Neuronal stem cell (in vitro differentiated cells): Measurements from ENCODE around the gene CYP3A4.
"Not testable (repeated sequence)": the region's sequence is repeated elsewhere in the genome, so short reads cannot be mapped to it uniquely, and the experiment has no call there.

ENCODE experiments used
- DNase-seq: peaks from one replicate; pipeline ENCODE4 v3.0.0-alpha.2; 2013; ENCODE audit warnings: low spot score
- H2AFZ ChIP-seq: one replicate; pipeline ENCODE4 v1.6.1; 2013; ENCODE audit warnings: mild to moderate bottlenecking, low read length, inconsistent platforms
- H2AK5ac ChIP-seq: 2 replicates; pipeline ENCODE4 v1.6.1; 2013; ENCODE audit warnings: low read depth, mild to moderate bottlenecking, inconsistent platforms, low read length, moderate library complexity, mixed read lengths
- H2BK120ac ChIP-seq: 2 replicates; pipeline ENCODE4 v1.6.1; 2013; ENCODE audit warnings: low read depth, mild to moderate bottlenecking, inconsistent platforms, low read length, moderate library complexity, mixed read lengths
- H2BK12ac ChIP-seq: one replicate; pipeline ENCODE4 v1.6.1; 2013; ENCODE audit warnings: low read length, inconsistent platforms
- H2BK15ac ChIP-seq: 2 replicates; pipeline ENCODE4 v1.6.1; 2013; ENCODE audit warnings: mild to moderate bottlenecking, low read length, inconsistent platforms, mixed read lengths
- H2BK5ac ChIP-seq: one replicate; pipeline ENCODE4 v1.6.1; 2013; ENCODE audit warnings: inconsistent platforms, mild to moderate bottlenecking, low read length, moderate library complexity
- H3K14ac ChIP-seq: one replicate; pipeline ENCODE4 v1.6.1; 2013; ENCODE audit warnings: low read length, inconsistent platforms
- H3K18ac ChIP-seq: 2 replicates; pipeline ENCODE4 v1.6.1; 2013; ENCODE audit warnings: low read length, inconsistent platforms
- H3K23ac ChIP-seq: 2 replicates; pipeline ENCODE4 v1.6.1; 2013; ENCODE audit warnings: low read depth, mild to moderate bottlenecking, mixed read lengths, low read length, inconsistent platforms; ENCODE audit not compliant: poor library complexity
- H3K27ac ChIP-seq: replicated peaks from 3 replicates; pipeline ENCODE4 v1.5.1; 2013; ENCODE audit warnings: low read length, inconsistent platforms
- H3K27me3 ChIP-seq, 3 experiments: 2 replicates each; pipeline ENCODE4 v1.6.1; 2013; ENCODE audit warnings: low read length in 3 of 3, mild to moderate bottlenecking in 2 of 3, inconsistent platforms in 1 of 3, low read depth in 1 of 3, mixed read lengths in 1 of 3, moderate library complexity in 1 of 3; ENCODE audit not compliant: control insufficient read depth in 3 of 3, insufficient read depth in 3 of 3
- H3K36me3 ChIP-seq, 2 donors: replicated peaks in 1 of 2; 2 replicates each; pipeline ENCODE4 v1.6.1; 2013; ENCODE audit warnings: low read length in 2 of 2; ENCODE audit not compliant: control insufficient read depth in 2 of 2, insufficient read depth in 2 of 2
- H3K4ac ChIP-seq: 2 replicates; pipeline ENCODE4 v1.6.1; 2013; ENCODE audit warnings: inconsistent platforms, mild to moderate bottlenecking, low read length, moderate library complexity
- H3K4me1 ChIP-seq, 2 donors: 1 replicate in 1 of 2; 2 replicates in 1 of 2; pipeline ENCODE4 v1.6.1; 2013; ENCODE audit warnings: low read length in 2 of 2, low read depth in 1 of 2; ENCODE audit not compliant: control insufficient read depth in 2 of 2, insufficient read depth in 1 of 2
- H3K4me2 ChIP-seq: one replicate; pipeline ENCODE4 v1.6.1; 2013; ENCODE audit warnings: mild to moderate bottlenecking, low read length, inconsistent platforms; ENCODE audit not compliant: insufficient read depth, poor library complexity, severe bottlenecking
- H3K4me3 ChIP-seq, 2 donors: 2 replicates each; pipeline ENCODE4 v1.5.1; 2013; ENCODE audit warnings: low read length in 2 of 2, mild to moderate bottlenecking in 2 of 2, inconsistent platforms in 1 of 2, moderate library complexity in 1 of 2
- H3K79me1 ChIP-seq: one replicate; pipeline ENCODE4 v1.6.1; 2013; ENCODE audit warnings: low read depth, mild to moderate bottlenecking, inconsistent platforms, low read length, moderate library complexity
- H3K9ac ChIP-seq: one replicate; pipeline ENCODE4 v1.6.1; 2013; ENCODE audit warnings: mild to moderate bottlenecking, low read depth, low read length, inconsistent platforms; ENCODE audit not compliant: poor library complexity
- H3K9me3 ChIP-seq, 2 donors: replicated peaks in 1 of 2; 2 replicates each; pipeline versions ENCODE3 to v1.6.1; 2013; ENCODE audit warnings: low read length in 2 of 2, mild to moderate bottlenecking in 2 of 2, inconsistent platforms in 1 of 2, low read depth in 1 of 2, mixed read lengths in 1 of 2, moderate library complexity in 1 of 2; ENCODE audit not compliant: control insufficient read depth in 2 of 2, insufficient read depth in 1 of 2
- H4K8ac ChIP-seq: one replicate; pipeline ENCODE4 v1.6.1; 2013; ENCODE audit warnings: low read depth, mild to moderate bottlenecking, inconsistent platforms, low read length, moderate library complexity
- H4K91ac ChIP-seq: one replicate; pipeline ENCODE4 v1.6.1; 2013; ENCODE audit warnings: low read length, low read depth, mild to moderate bottlenecking, inconsistent platforms; ENCODE audit not compliant: poor library complexity
- WGBS, 2 donors: extraction: QIAGEN DNeasy Blood & Tissue Kit; methylation state at CpG; one replicate each; pipeline ENCODE4 v1.1.7; 2013; ENCODE audit warnings: missing lambda C conversion rate in 2 of 2, mixed read lengths in 1 of 2; ENCODE audit not compliant: insufficient read length in 2 of 2, insufficient replicate concordance in 1 of 2; ENCODE audit errors: extremely low coverage in 2 of 2; 5-methylcytosine and 5-hydroxymethylcytosine counted together

The CYP3A4 gene

DNA sequence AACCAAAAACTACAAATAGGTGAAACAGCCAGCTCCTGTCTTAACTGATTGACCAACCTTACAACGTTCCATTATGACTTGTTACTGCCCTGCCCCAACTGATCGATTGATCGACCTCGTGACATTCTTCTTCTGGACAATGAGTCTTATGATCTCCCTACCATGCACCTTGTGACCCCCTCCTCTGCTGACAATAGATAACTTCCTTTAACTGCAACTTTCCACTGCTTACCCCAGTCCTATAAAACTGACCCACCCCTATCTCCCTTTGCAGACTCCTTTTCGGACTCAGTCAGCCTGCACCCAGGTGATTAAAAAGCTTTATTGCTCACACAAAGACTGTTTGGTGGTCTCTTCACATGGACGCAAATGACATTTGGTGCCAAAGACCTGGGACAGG is 60.8 kb downstream of the CYP3A4 start:
- not testable (repeated sequence) for H3K9me3 ChIP-seq, H3K4ac ChIP-seq, DNase-seq, H3K9ac ChIP-seq, H2BK5ac ChIP-seq, H2AK5ac ChIP-seq, H2AFZ ChIP-seq, H4K8ac ChIP-seq, H2BK15ac ChIP-seq, H3K36me3 ChIP-seq, H3K79me1 ChIP-seq, H3K4me3 ChIP-seq, H2BK12ac ChIP-seq, H3K27ac ChIP-seq, H3K4me1 ChIP-seq, H3K18ac ChIP-seq, H3K4me2 ChIP-seq, H3K23ac ChIP-seq, H2BK120ac ChIP-seq, H4K91ac ChIP-seq, H3K27me3 ChIP-seq, H3K14ac ChIP-seq
- WGBS, 2 donors = no CpG with 5 or more reads among the region's 6 CpGs

- no peaks in the 10 kb centered on the region for H3K79me1 ChIP-seq
- H2BK120ac ChIP-seq = no peak overlapping the region
- H2AK5ac ChIP-seq = no peak overlapping the region
- no peak overlapping the region for H2AFZ ChIP-seq
- no peak overlapping the region for H3K18ac ChIP-seq
- H3K27me3 ChIP-seq = no peaks in the 10 kb centered on the region
- no peak overlapping the region for H3K4ac ChIP-seq
- no peaks in the 10 kb centered on the region for H3K4me1 ChIP-seq
- H2BK15ac ChIP-seq = no peak overlapping the region
- H2BK12ac ChIP-seq = no peak overlapping the region
- WGBS, 2 donors = no CpG with 5 or more reads among the region's 5 CpGs
- H3K9ac ChIP-seq = no peak overlapping the region
- H3K9me3 ChIP-seq = peaks cover 0 to 2% of the 10 kb centered on the region in 2 donors
- no peaks in the 10 kb centered on the region for H3K36me3 ChIP-seq
- no peak overlapping the region for H2BK5ac ChIP-seq
- H3K4me3 ChIP-seq = no peak overlapping the region
- H4K8ac ChIP-seq = no peak overlapping the region
- H3K23ac ChIP-seq = no peak overlapping the region
- H3K4me2 ChIP-seq = no peak overlapping the region
- no peak overlapping the region for H3K14ac ChIP-seq
- H4K91ac ChIP-seq = no peak overlapping the region
- no peak for DNase-seq
- H3K27ac ChIP-seq = no peak overlapping the region
Observed at GRCh38 chr7:99720800-99721595, 63.0 kb downstream of the CYP3A4 start.

DNA sequence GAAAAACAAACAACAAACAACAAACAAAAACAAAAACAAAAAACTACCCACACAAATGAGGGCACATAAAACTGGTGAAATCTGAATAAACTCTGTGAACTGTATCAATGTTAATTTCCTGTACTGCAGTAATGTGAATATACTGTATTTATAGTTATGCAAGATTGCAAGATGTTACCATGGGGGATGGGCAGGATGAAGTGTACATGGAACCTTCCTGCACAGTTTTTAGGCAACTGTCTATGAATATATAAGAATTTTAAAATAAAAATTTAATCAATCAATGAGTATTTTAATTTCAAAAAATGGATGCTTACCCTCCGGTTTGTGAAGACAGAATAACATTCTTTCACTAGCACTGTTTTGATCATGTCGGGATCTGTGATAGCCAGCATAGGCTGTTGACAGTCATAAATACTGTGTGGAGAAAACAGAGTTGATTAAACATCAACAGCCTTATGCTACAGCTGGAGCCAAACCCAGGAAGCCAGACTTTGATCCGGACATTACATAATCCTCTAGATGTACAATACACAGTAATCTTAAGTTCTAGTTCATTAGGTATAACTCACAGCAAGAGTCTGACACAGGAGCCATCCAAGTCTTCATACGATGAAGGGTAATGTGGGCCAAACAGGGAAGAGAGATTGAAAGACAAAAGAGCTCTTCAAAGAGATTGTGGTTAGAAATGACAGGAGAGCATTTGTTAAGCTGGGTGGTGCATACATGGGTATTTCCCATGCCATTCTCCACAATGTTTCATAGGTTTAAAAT is 63.8 kb downstream of the CYP3A4 start:
- H2AFZ ChIP-seq = no peak overlapping the region
- no peak overlapping the region for H2BK120ac ChIP-seq
- H3K14ac ChIP-seq = no peak overlapping the region
- H3K4me1 ChIP-seq = no peaks in the 10 kb centered on the region
- no CpG with 5 or more reads among the region's 4 CpGs for WGBS, 2 donors
- H3K4ac ChIP-seq = no peak overlapping the region
- DNase-seq = no peak
- H3K9me3 ChIP-seq = peaks cover 0 to 2% of the 10 kb centered on the region in 2 donors
- H3K9ac ChIP-seq = no peak overlapping the region
- H4K8ac ChIP-seq = no peak overlapping the region
- H4K91ac ChIP-seq = no peak overlapping the region
- no peak overlapping the region for H3K23ac ChIP-seq
- H3K79me1 ChIP-seq = no peaks in the 10 kb centered on the region
- H2BK15ac ChIP-seq = no peak overlapping the region
- no peaks in the 10 kb centered on the region for H3K27me3 ChIP-seq
- no peaks in the 10 kb centered on the region for H3K36me3 ChIP-seq
- H3K18ac ChIP-seq = no peak overlapping the region
- no peak overlapping the region for H2BK5ac ChIP-seq
- H3K4me3 ChIP-seq = no peak overlapping the region
- no peak overlapping the region for H3K4me2 ChIP-seq
- no peak overlapping the region for H3K27ac ChIP-seq
- H2AK5ac ChIP-seq = no peak overlapping the region
- H2BK12ac ChIP-seq = no peak overlapping the region

DNA sequence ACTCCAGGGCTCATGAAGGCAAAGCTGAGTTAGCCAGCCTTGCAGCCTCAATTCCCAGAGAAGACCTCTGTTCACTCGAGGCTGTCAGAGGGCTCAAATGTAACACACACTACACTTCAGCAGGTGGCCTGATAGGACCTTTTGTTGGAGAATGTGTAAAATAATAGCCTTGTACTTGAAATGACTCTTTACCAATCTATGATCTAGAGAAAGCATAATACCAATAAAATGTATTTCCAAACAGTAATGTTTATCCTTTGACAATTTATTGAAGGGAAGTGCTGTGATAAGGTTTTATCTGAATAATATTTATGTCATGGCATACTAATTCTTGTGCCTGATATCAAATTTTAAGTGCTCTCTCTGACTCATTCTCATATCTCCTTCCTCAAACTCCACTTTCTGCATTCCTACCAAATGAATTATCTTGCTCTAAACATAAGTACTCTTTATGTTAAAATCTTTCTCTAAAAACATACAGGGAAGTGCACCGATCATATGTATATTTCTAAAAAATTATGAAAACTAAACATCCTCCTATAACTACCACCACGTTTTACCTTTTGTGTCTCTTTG is 69.9 kb downstream of the CYP3A4 start:
- Histone ChIP-seq H3K9ac (no peak overlapping the region), H3K4ac (no peak overlapping the region), H2BK12ac (no peak overlapping the region), H4K91ac (no peak overlapping the region), H3K9me3 (peaks cover 0 to 2% of the 10 kb centered on the region in 2 donors), H3K18ac (no peak overlapping the region), H2AFZ (no peak overlapping the region), H3K4me1 (no peaks in the 10 kb centered on the region), H3K27me3 (no peaks in the 10 kb centered on the region), H4K8ac (no peak overlapping the region), H3K36me3 (no peaks in the 10 kb centered on the region), H3K79me1 (no peaks in the 10 kb centered on the region), H2BK15ac (no peak overlapping the region), H2BK5ac (no peak overlapping the region), H2AK5ac (no peak overlapping the region), H3K4me2 (no peak overlapping the region), H2BK120ac (no peak overlapping the region), H3K4me3 (no peak overlapping the region), H3K23ac (no peak overlapping the region), H3K14ac (no peak overlapping the region), H3K27ac (no peak overlapping the region)
- WGBS, 2 donors = no CpG with 5 or more reads among the region's 3 CpGs
- DNase-seq = no peak
